GM12878 (cell line): ENCODE results near the gene NT5C.

Source experiments
- CREB1 ChIP-seq: IDR thresholded peaks from 2 replicates; pipeline ENCODE4 v1.6.1; 2012; ENCODE audit warnings: low read depth, mild to moderate bottlenecking, inconsistent platforms
- EP300 ChIP-seq, 2 experiments: fragments of 150-350 bp in 1 of 2; IDR thresholded peaks; 2 replicates each; pipeline ENCODE4 v1.6.1; 2011 to 2012; ENCODE audit warnings: low read depth in 2 of 2, low read length in 2 of 2, borderline replicate concordance in 1 of 2, improper control_type of control experiment in 1 of 2, inconsistent platforms in 1 of 2; ENCODE audit not compliant: control insufficient read depth in 1 of 2
- ETV6 ChIP-seq, 2 experiments: fragments of 450-650 bp in 1 of 2; IDR thresholded peaks in 1 of 2; conservative IDR thresholded peaks in 1 of 2; 2 replicates each; pipeline ENCODE4 v1.6.1; 2014; ENCODE audit warnings: antibody characterized with exemption in 1 of 2, borderline replicate concordance in 1 of 2, low read depth in 1 of 2, mild to moderate bottlenecking in 1 of 2, moderate library complexity in 1 of 2
- JUND ChIP-seq: IDR thresholded peaks from 2 replicates; pipeline ENCODE4 v1.6.1; 2012; ENCODE audit warnings: low read depth, mild to moderate bottlenecking, low read length, improper control_type of control experiment, moderate library complexity
- MTA3 ChIP-seq: IDR thresholded peaks from 2 replicates; pipeline ENCODE4 v1.6.1; 2012; ENCODE audit warnings: low read length, inconsistent platforms, borderline replicate concordance
- MYB ChIP-seq: fragments of 150-350 bp; IDR thresholded peaks from 2 replicates; pipeline ENCODE4 v1.6.1; 2014; ENCODE audit warnings: mild to moderate bottlenecking, low read depth, low read length, borderline replicate concordance
- POLR2A ChIP-seq: IDR thresholded peaks from 2 replicates; pipeline ENCODE4 v1.6.1; 2011; ENCODE audit warnings: low read depth, mild to moderate bottlenecking, low read length
- SRF ChIP-seq, 2 experiments: IDR thresholded peaks; 2 replicates each; pipeline ENCODE4 v1.6.1; 2011; ENCODE audit warnings: low read depth in 2 of 2, low read length in 2 of 2, mild to moderate bottlenecking in 1 of 2, moderate library complexity in 1 of 2
- ZSCAN29 ChIP-seq: fragments of 450-650 bp; IDR thresholded peaks from 2 replicates; pipeline ENCODE4 v1.6.1; 2017; ENCODE audit warnings: mild to moderate bottlenecking, moderate library complexity
- TF ChIP-seq, protein P1 (sequence below): fragments of 450-650 bp; IDR thresholded peaks from 2 replicates; pipeline ENCODE4 v1.6.1; 2017; ENCODE audit warnings: antibody characterized with exemption, mild to moderate bottlenecking, moderate library complexity
- TF ChIP-seq, protein P2 (sequence below), 3 experiments: IDR thresholded peaks in 2 of 3; conservative IDR thresholded peaks in 1 of 3; 2 replicates each; pipeline ENCODE4 v1.5.1; 2011; ENCODE audit warnings: low read depth in 3 of 3, low read length in 3 of 3, mild to moderate bottlenecking in 3 of 3, control low read depth in 2 of 3, moderate library complexity in 2 of 3, inconsistent platforms in 1 of 3, mixed read lengths in 1 of 3; ENCODE audit not compliant: control insufficient read depth in 2 of 3, insufficient read depth in 1 of 3; ENCODE audit errors: extremely low read depth in 1 of 3
- TF ChIP-seq, protein P3 (sequence below): fragments of 450-650 bp; IDR thresholded peaks from 2 replicates; pipeline ENCODE4 v1.6.1; 2014; ENCODE audit warnings: mild to moderate bottlenecking

DNA sequence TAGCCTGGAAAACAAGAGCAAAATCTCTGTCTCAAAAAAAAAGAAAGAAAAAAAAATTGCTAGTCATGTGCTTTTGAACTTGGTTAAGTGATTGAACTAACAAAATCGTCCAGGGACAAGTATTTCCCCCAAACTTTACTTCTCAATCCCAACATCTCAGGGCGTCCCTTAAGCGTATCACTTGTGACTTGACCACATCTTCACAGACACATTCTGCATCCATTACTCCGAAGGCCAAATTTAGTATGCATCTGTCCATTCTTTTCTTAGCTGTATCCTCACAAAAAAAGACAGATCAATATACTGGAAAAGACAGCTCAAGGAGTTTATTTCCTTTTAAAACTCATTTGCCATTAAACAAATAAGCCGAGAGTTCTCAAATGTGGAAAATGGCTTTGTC, 28.7 kb upstream of the NT5C start:
- TF ChIP-seq MYB (no peak), JUND (no peak), MTA3 (no peak), POLR2A (no peak), ETV6 (conservative IDR thresholded peaks at IDR 0.05 in 1 of 2, IDR thresholded peaks at IDR 0.05 in 1 of 2; ENCODE audit: borderline replicate concordance in 1 of 2, low read depth in 1 of 2) (no peak), CREB1 (no peak), SRF (IDR thresholded peaks at IDR 0.05; ENCODE audit: low read depth in 2 of 2, low read length in 2 of 2) (no peak), EP300 (IDR thresholded peaks at IDR 0.05; ENCODE audit: borderline replicate concordance in 1 of 2, control insufficient read depth in 1 of 2, low read depth in 2 of 2, low read length in 2 of 2) (no peak), ZSCAN29 (no peak)
- TF ChIP-seq, protein P1, sequence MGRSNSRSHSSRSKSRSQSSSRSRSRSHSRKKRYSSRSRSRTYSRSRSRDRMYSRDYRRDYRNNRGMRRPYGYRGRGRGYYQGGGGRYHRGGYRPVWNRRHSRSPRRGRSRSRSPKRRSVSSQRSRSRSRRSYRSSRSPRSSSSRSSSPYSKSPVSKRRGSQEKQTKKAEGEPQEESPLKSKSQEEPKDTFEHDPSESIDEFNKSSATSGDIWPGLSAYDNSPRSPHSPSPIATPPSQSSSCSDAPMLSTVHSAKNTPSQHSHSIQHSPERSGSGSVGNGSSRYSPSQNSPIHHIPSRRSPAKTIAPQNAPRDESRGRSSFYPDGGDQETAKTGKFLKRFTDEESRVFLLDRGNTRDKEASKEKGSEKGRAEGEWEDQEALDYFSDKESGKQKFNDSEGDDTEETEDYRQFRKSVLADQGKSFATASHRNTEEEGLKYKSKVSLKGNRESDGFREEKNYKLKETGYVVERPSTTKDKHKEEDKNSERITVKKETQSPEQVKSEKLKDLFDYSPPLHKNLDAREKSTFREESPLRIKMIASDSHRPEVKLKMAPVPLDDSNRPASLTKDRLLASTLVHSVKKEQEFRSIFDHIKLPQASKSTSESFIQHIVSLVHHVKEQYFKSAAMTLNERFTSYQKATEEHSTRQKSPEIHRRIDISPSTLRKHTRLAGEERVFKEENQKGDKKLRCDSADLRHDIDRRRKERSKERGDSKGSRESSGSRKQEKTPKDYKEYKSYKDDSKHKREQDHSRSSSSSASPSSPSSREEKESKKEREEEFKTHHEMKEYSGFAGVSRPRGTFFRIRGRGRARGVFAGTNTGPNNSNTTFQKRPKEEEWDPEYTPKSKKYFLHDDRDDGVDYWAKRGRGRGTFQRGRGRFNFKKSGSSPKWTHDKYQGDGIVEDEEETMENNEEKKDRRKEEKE: no peak
- TF ChIP-seq, protein P2, sequence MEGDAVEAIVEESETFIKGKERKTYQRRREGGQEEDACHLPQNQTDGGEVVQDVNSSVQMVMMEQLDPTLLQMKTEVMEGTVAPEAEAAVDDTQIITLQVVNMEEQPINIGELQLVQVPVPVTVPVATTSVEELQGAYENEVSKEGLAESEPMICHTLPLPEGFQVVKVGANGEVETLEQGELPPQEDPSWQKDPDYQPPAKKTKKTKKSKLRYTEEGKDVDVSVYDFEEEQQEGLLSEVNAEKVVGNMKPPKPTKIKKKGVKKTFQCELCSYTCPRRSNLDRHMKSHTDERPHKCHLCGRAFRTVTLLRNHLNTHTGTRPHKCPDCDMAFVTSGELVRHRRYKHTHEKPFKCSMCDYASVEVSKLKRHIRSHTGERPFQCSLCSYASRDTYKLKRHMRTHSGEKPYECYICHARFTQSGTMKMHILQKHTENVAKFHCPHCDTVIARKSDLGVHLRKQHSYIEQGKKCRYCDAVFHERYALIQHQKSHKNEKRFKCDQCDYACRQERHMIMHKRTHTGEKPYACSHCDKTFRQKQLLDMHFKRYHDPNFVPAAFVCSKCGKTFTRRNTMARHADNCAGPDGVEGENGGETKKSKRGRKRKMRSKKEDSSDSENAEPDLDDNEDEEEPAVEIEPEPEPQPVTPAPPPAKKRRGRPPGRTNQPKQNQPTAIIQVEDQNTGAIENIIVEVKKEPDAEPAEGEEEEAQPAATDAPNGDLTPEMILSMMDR (IDR thresholded peaks at IDR 0.05 in 2 of 3, conservative IDR thresholded peaks at IDR 0.05 in 1 of 3; ENCODE audit: control insufficient read depth in 2 of 3, extremely low read depth in 1 of 3, insufficient read depth in 1 of 3, low read depth in 3 of 3, low read length in 3 of 3): no peak
- TF ChIP-seq, protein P3, sequence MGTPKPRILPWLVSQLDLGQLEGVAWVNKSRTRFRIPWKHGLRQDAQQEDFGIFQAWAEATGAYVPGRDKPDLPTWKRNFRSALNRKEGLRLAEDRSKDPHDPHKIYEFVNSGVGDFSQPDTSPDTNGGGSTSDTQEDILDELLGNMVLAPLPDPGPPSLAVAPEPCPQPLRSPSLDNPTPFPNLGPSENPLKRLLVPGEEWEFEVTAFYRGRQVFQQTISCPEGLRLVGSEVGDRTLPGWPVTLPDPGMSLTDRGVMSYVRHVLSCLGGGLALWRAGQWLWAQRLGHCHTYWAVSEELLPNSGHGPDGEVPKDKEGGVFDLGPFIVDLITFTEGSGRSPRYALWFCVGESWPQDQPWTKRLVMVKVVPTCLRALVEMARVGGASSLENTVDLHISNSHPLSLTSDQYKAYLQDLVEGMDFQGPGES: no peak
